Erythroblast (primary cell): Measurements from ENCODE around the gene MT1H.
"Not testable (repeated sequence)": the region's sequence is repeated elsewhere in the genome, so short reads cannot be mapped to it uniquely, and the experiment has no call there.

Experiments
- GATA1 ChIP-seq: IDR thresholded peaks from 2 replicates; pipeline ENCODE4 v1.6.1; 2011; ENCODE audit warnings: low read depth, mild to moderate bottlenecking, control low read depth, low read length, moderate library complexity
- POLR2A ChIP-seq: IDR thresholded peaks from 2 replicates; pipeline ENCODE4 v1.6.1; 2011; ENCODE audit warnings: mild to moderate bottlenecking, low read length

DNA sequence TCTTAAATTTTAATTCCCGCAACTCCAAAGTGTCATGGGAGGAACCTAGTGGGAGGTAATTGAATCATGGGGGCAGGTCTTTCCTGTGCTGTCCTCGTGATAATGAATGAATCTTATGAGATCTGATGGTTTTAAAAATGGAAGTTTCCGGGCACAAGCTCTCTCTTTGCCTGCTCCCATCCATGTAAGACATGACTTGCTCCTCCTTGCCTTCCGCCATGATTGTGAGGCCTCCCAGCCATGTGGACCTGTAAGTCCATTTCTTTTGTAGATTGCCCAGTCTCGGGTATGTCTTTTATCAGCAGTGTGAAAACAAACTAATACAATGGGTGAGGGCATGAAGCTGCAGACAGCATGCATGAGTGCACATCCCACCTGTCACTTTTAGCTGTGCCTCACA is 46.4 kb upstream of the MT1H start:
- TF ChIP-seq POLR2A, GATA1: not testable (repeated sequence)
